CD4-positive, alpha-beta T cell treated with Interleukin-4 for 1 hour (primary cell): Measurements from ENCODE around the gene CHCHD6.

Experiments used
- DNase-seq, 2 donors: peaks; one replicate each; pipeline ENCODE4 v3.0.0-alpha.2; 2020 to 2022

The CHCHD6 gene

GRCh38 chr3:126668450-126669401 lies 35.3 kb upstream of the CHCHD6 start:
- no peak for DNase-seq

- no peak for DNase-seq
Measured at GRCh38 chr3:126671521-126671920, 32.5 kb upstream of the CHCHD6 start.

- no peak for DNase-seq
Measured at GRCh38 chr3:126672340-126672739, 31.7 kb upstream of the CHCHD6 start.

GRCh38 chr3:126672741-126673140 lies 31.3 kb upstream of the CHCHD6 start:
- DNase-seq = no peak

- no peak for DNase-seq
Measured at GRCh38 chr3:126676919-126677705, 26.9 kb upstream of the CHCHD6 start.

- DNase-seq = no peak
Measured at GRCh38 chr3:126677862-126678503, 26.1 kb upstream of the CHCHD6 start.

GRCh38 chr3:126678693-126679317 lies 25.2 kb upstream of the CHCHD6 start:
- no peak for DNase-seq

- DNase-seq = peak; percentile 72 to 76
Measured at GRCh38 chr3:126679318-126679751, 24.7 kb upstream of the CHCHD6 start.

GRCh38 chr3:126679831-126680666 lies 24.0 kb upstream of the CHCHD6 start:
- no peak for DNase-seq

GRCh38 chr3:126680667-126681055 lies 23.4 kb upstream of the CHCHD6 start:
- DNase-seq = no peak

- no peak for DNase-seq
Measured at GRCh38 chr3:126682009-126682408, 22.0 kb upstream of the CHCHD6 start.

- DNase-seq = no peak
Measured at GRCh38 chr3:126683069-126683468, 21.0 kb upstream of the CHCHD6 start.

GRCh38 chr3:126684218-126684751 lies 19.8 kb upstream of the CHCHD6 start:
- DNase-seq = no peak

- no peak for DNase-seq
Measured at GRCh38 chr3:126685021-126685420, 19.0 kb upstream of the CHCHD6 start.

- no peak for DNase-seq
Measured at GRCh38 chr3:126685493-126685892, 18.5 kb upstream of the CHCHD6 start.

GRCh38 chr3:126691765-126692164 lies 12.3 kb upstream of the CHCHD6 start:
- no peak for DNase-seq

GRCh38 chr3:126692858-126693257 lies 11.2 kb upstream of the CHCHD6 start:
- no peak for DNase-seq

- no peak for DNase-seq
Measured at GRCh38 chr3:126693921-126694320, 10.1 kb upstream of the CHCHD6 start.

GRCh38 chr3:126696701-126697267 lies 7.3 kb upstream of the CHCHD6 start:
- no peak for DNase-seq

GRCh38 chr3:126699011-126699410 lies 5.0 kb upstream of the CHCHD6 start:
- DNase-seq = no peak
